ENCODE results near the gene RNGTT.
A peak's percentile ranks its signal among the peaks of the same experiment; 100 is the strongest.
"Not testable (repeated sequence)": the region's sequence is repeated elsewhere in the genome, so short reads cannot be mapped to it uniquely, and the experiment has no call there.

RNGTT gene

DNA sequence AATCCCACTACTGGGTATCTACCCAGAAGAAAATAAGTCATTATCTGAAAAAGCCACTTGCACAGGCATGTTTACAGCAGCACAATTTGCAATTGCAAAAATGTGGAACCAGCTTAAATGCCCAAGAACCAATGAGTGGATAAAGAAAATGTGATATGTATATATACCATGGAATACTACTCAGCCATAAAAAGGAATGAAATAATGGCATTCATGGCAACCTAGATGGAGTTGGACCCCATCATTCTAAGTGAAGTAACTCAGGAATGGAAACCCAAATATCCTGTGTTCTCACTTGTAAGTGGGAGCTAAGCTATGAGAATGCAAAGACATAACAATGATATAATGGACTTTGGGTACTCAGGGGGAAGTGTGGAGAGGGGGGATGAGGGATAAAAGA is 4.6 kb downstream of the RNGTT start:
- TF ChIP-seq JUND (IDR thresholded peaks at IDR 0.05; ENCODE audit: low read depth) = no peak
- in situ Hi-C loops (cut with HindIII; ENCODE audit: low pct_unique_long_range_greater_than_20kb, low sequenced_read_pairs) = no loop called here

DNA sequence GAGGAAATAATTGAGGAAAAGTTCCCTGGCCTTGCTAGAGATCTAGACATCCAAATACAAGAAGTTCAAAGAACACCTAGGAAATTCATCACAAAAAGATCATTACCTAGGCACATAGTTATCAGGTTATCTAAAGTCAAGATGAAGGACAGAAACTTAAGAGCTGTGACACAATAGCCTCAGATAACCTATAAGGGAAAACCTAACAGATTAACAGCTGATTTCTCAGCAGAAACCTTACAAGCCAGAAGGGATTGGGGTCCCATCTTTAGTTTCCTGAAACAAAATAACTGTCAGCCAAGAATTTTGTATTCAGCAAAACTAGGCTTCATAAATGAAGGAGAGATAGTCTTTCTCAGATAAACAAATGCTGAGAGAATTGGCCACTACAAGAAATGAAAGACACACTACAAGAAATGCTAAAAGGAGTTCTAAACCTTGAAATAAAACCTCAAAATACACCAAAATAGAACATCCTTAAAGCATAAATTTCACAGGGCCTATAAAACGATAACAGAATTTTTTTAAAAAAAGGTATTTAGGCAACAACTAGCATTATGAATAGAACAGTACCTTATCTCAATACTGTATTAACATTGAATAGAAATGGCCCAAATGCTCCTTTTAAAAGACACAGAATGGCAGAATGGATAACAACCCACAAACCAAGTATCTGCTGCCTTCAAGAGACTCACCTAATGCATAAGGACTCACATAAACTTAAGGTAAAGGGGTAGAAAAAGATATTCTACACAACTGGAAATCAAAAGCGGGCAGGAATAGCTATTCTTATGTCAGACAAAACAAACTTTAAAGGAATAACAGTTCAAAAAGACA is 9.7 kb downstream of the RNGTT start:
- TF ChIP-seq JUND (IDR thresholded peaks at IDR 0.05; ENCODE audit: low read depth) = no peak
- in situ Hi-C loops (cut with HindIII; ENCODE audit: low pct_unique_long_range_greater_than_20kb, low sequenced_read_pairs) = no loop called here
- DNase-seq (ENCODE audit: low read depth in 1 of 2, low spot score in 1 of 2) = no peak

More for the DNA sequence above, 4.6 kb downstream of the RNGTT start:
- DNase-seq (ENCODE audit: low read depth in 1 of 2, low spot score in 1 of 2) = no peak

DNA sequence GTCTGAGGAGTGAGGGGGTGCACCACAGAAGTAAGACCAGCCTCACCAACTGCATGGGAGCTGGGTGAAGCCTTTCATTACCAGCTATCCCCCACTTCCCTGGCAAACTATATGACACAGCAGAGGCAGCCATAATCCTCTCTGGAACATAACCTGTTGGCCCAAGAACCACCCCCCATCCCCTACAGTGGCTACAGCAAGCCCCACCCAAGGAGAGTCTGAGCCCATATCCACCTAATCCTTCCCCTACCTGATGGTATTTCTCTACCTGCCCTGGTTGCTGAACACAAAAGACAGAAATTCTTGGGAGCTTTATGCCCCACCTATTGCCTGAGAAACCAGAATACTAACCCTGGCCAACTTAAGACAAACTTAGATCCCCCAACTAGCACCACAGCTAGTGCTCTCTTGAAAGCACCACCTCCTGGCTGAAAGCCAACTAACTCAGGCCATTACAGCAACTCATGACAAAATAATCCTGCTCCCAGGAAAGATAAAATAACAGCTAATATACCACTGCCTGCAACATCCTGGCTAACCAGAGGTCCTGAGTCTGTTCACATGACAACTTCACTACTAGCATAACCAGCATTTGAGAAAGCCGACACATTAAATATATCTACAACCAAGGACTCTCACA is 11.2 kb downstream of the RNGTT start:
- no peak for DNase-seq (ENCODE audit: low read depth in 1 of 2, low spot score in 1 of 2)
- in situ Hi-C loops (cut with HindIII; ENCODE audit: low pct_unique_long_range_greater_than_20kb, low sequenced_read_pairs) = no loop called here
- no peak for TF ChIP-seq JUND (IDR thresholded peaks at IDR 0.05; ENCODE audit: low read depth)

GRCh38 chr6:88945415-88946008 is 17.9 kb downstream of the RNGTT start:
- TF ChIP-seq JUND (IDR thresholded peaks at IDR 0.05; ENCODE audit: low read depth) = no peak
- no peak for DNase-seq (ENCODE audit: low read depth in 1 of 2, low spot score in 1 of 2)
- in situ Hi-C loops (cut with HindIII; ENCODE audit: low pct_unique_long_range_greater_than_20kb, low sequenced_read_pairs) = no loop called here

GRCh38 chr6:88933521-88933920 is 29.9 kb downstream of the RNGTT start:
- DNase-seq (ENCODE audit: low read depth in 1 of 2, low spot score in 1 of 2) = no peak
- TF ChIP-seq JUND (IDR thresholded peaks at IDR 0.05; ENCODE audit: low read depth) = no peak
- in situ Hi-C loops (cut with HindIII; ENCODE audit: low pct_unique_long_range_greater_than_20kb, low sequenced_read_pairs) = no loop called here

GRCh38 chr6:88932019-88932418 is 31.4 kb downstream of the RNGTT start:
- peak in 1 of 2 experiments; percentile 37 for DNase-seq (ENCODE audit: low read depth in 1 of 2, low spot score in 1 of 2)
- in situ Hi-C loops (cut with HindIII; ENCODE audit: low pct_unique_long_range_greater_than_20kb, low sequenced_read_pairs) = not testable (repeated sequence)

GRCh38 chr6:88922775-88923548 is 40.5 kb downstream of the RNGTT start:
- no peak for TF ChIP-seq JUND (IDR thresholded peaks at IDR 0.05; ENCODE audit: low read depth)
- DNase-seq (ENCODE audit: low read depth in 1 of 2, low spot score in 1 of 2) = no peak
- in situ Hi-C loops (cut with HindIII; ENCODE audit: low pct_unique_long_range_greater_than_20kb, low sequenced_read_pairs) = no loop called here

GRCh38 chr6:88921734-88922133 is 41.7 kb downstream of the RNGTT start:
- no peak for DNase-seq (ENCODE audit: low read depth in 1 of 2, low spot score in 1 of 2)
- no peak for TF ChIP-seq JUND (IDR thresholded peaks at IDR 0.05; ENCODE audit: low read depth)
- in situ Hi-C loops (cut with HindIII; ENCODE audit: low pct_unique_long_range_greater_than_20kb, low sequenced_read_pairs) = no loop called here

- no peak for DNase-seq (ENCODE audit: low read depth in 1 of 2, low spot score in 1 of 2)
- no peak for TF ChIP-seq JUND (IDR thresholded peaks at IDR 0.05; ENCODE audit: low read depth)
These were observed 42.4 kb downstream of the RNGTT start for GRCh38 chr6:88920774-88921733.

DNA sequence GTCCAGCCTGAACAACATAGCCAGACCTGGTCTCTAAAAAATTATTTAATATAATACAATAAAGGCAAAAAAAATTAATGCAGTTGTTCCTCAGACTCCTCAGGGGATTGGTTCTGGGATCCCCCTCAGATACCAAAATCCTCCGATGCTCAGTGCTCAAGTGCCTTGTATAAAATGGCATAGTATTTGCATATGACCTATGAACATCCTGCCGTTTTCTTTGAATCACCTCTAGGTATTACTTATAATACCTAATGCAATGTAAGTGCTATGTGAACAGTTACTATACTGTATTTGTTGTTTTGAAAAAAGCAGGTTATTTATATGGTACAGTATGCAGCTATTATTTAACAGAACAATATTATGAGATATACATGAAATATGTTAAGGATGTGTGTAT is 43.3 kb downstream of the RNGTT start:
- TF ChIP-seq JUND (IDR thresholded peaks at IDR 0.05; ENCODE audit: low read depth) = no peak
- no peak for DNase-seq (ENCODE audit: low read depth in 1 of 2, low spot score in 1 of 2)
- in situ Hi-C loops (cut with HindIII; ENCODE audit: low pct_unique_long_range_greater_than_20kb, low sequenced_read_pairs) = no loop called here

More at GRCh38 chr6:88920774-88921733, 42.4 kb downstream of the RNGTT start:
- in situ Hi-C loops (cut with HindIII; ENCODE audit: low pct_unique_long_range_greater_than_20kb, low sequenced_read_pairs) = no loop called here

GRCh38 chr6:88919032-88919431 is 44.4 kb downstream of the RNGTT start:
- in situ Hi-C loops (cut with HindIII; ENCODE audit: low pct_unique_long_range_greater_than_20kb, low sequenced_read_pairs) = no loop called here
- no peak for TF ChIP-seq JUND (IDR thresholded peaks at IDR 0.05; ENCODE audit: low read depth)
- no peak for DNase-seq (ENCODE audit: low read depth in 1 of 2, low spot score in 1 of 2)
